ENCODE data around the gene CYP2C8.

DNA sequence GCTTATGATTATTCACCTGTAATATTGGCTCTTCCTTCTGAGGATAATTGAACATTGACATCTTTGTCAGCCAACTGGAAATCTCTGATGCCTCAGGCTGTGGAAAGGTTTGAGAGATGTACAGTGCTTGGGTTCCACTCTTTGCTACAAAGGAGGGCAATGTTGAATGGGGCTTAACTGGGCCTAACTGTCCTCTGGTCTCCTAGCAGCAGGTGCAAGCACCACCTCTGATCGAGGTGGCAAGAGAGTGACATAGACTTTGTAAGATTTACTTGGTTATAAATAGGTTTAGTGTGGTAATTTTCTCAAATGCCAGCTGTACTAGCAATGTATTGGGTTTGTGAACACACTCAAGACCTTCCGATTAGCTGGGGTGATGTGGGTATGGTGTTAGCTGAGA is 21.1 kb downstream of the CYP2C8 start:
- TF ChIP-seq JUNB (IDR thresholded peaks at IDR 0.05; ENCODE audit: unreplicated experiment): no peak
- no peak for TF ChIP-seq CTCF (conservative IDR thresholded peaks at IDR 0.05; ENCODE audit: low read depth in 2 of 2)
- no peak for TF ChIP-seq EZH2 (IDR thresholded peaks at IDR 0.05; ENCODE audit: low read depth, unreplicated experiment)
- no peak for TF ChIP-seq POLR2AphosphoS5 (IDR thresholded peaks at IDR 0.05; ENCODE audit: low read depth)
- no peak for TF ChIP-seq EZH2phosphoT487 (IDR thresholded peaks at IDR 0.05; ENCODE audit: unreplicated experiment)
- no peak for TF ChIP-seq CREB1 (CRISPR knock-in tag; IDR thresholded peaks at IDR 0.05; ENCODE audit: low read depth)
- TF ChIP-seq, protein P1, sequence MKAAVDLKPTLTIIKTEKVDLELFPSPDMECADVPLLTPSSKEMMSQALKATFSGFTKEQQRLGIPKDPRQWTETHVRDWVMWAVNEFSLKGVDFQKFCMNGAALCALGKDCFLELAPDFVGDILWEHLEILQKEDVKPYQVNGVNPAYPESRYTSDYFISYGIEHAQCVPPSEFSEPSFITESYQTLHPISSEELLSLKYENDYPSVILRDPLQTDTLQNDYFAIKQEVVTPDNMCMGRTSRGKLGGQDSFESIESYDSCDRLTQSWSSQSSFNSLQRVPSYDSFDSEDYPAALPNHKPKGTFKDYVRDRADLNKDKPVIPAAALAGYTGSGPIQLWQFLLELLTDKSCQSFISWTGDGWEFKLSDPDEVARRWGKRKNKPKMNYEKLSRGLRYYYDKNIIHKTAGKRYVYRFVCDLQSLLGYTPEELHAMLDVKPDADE (IDR thresholded peaks at IDR 0.05): no peak
